ENCODE measurements around the gene SMCO4. TPM values are rescaled to one million over a fixed set of nuclear protein-coding genes. Genes with fewer than 3 reads are reported as not detected.
A peak's percentile ranks its signal among the peaks of the same experiment; 100 is the strongest.
"Not testable (repeated sequence)": the region's sequence is repeated elsewhere in the genome, so short reads cannot be mapped to it uniquely, and the experiment has no call there.

Gene SMCO4
- total RNA-seq, result 10 to 100 TPM in 1 of 2 donors, 1 to 10 TPM in 1; 4.6 to 27.5 TPM

DNA sequence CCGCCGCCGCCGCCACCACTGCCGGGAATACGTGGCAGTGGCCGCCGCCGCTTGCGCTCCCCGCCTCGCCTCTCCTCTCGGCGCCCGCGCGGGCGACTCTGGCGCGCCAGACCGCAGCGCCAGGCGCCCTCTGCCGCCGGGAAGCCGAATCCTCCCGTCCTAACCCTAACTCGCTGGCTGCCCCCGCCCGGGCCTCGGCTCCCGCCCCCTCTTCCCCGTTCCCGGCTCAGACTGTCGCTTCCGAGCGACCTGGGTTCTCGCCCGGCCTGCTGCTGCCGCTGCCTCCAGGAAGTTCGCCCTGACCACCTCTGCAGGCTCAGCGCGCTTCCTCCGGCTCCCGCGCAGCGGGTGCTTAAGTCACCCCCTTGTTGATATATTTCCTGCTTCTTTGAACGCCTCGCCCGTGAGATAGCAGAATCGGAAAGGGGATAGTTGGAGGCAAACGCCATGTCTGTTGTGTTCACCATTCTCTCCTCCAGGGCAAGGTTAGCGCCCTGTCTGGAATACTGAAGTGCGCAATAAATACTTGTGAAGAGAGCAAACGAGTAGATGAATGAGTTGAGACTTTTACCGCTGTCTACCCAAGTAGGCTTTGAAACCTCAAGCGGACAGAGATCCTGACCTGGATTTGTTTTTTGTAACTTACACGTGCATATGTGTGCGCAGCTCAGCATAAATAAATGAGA is at the start of gene SMCO4:
SMCO4 (minus strand) TSS at position 100 of the 686 bp plus-strand sequence. CDS start 64,202 bp downstream, outside the sequence.
- peak within 1 kb of the TSS; percentile 64 to 72 for H3K4me3 ChIP-seq
- H3K4me1 ChIP-seq, result peaks cover 21% of the 10 kb centered on the region
- H3K27me3 ChIP-seq, result no peaks in the 10 kb centered on the region
- peak within 1 kb of the TSS; percentile 68 to 93 (median 90) for H3K27ac ChIP-seq
- intact Hi-C loops (cut with DNase I), result loop anchor here (10.0 kb wide), 2 partner anchors 101 to 309 kb away; no protein-coding TSS in a partner anchor
- TF ChIP-seq POLR2A (IDR thresholded peaks at IDR 0.05), result peak; percentile 22 to 53 (median 43)
- TF ChIP-seq CTCF (IDR thresholded peaks at IDR 0.05), result peak; percentile 63 to 93 (median 81)
- peak; percentile 92 for ATAC-seq
- no peaks in the 10 kb centered on the region for H3K9me3 ChIP-seq
- WGBS, 2 donors, result 5 to 19% methylated on average over 21 to 58 of the region's 59 CpGs
- DNase-seq, result peak; percentile 86 to 89 (median 87)
- H3K36me3 ChIP-seq (replicated peaks in 1 of 2; ENCODE audit: insufficient read depth in 1 of 2, low read depth in 2 of 2), result no peaks in the 10 kb centered on the region

GRCh38 chr11:93591247-93591898 is 48.2 kb upstream of the SMCO4 start:
- Histone ChIP-seq H3K27ac (no peak overlapping the region), H3K4me1 (peaks cover 13% of the 10 kb centered on the region), H3K9me3 (no peaks in the 10 kb centered on the region), H3K27me3 (no peaks in the 10 kb centered on the region), H3K4me3 (no peak overlapping the region), H3K36me3 (replicated peaks in 1 of 2; ENCODE audit: insufficient read depth in 1 of 2, low read depth in 2 of 2) (no peaks in the 10 kb centered on the region)
- DNase-seq (no peak), ATAC-seq (no peak)
- 81 to 94% methylated on average over 6 of the region's 6 CpGs for WGBS, 2 donors
- no peak for TF ChIP-seq POLR2A (IDR thresholded peaks at IDR 0.05)
- no peak for TF ChIP-seq CTCF (IDR thresholded peaks at IDR 0.05)
- intact Hi-C loops (cut with DNase I), result no loop called here

DNA sequence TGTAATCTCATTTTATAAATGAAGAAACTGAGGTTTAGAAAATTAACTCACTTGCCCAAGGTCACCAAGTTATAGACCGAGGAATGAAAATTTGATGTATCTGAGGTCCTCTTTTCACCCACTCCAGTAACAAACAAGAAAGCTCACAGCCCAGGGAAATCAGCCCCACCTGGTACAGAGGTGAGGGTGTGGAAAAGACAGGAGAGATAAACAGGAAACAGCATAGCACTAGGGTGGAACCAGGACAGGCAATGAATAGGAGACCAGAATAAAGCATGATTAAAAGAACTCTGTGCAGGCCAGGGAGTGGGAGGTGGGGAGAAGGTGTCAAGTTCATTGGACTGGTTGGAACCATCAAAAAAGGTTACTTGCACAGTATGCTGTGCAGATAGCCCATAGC is 46.2 kb upstream of the SMCO4 start:
- Histone ChIP-seq H3K9me3 (no peaks in the 10 kb centered on the region), H3K4me3 (no peak overlapping the region), H3K27me3 (no peaks in the 10 kb centered on the region), H3K36me3 (replicated peaks in 1 of 2; ENCODE audit: insufficient read depth in 1 of 2, low read depth in 2 of 2) (no peaks in the 10 kb centered on the region), H3K4me1 (peaks cover 13% of the 10 kb centered on the region), H3K27ac (no peak overlapping the region)
- TF ChIP-seq POLR2A (IDR thresholded peaks at IDR 0.05), result no peak
- TF ChIP-seq CTCF (IDR thresholded peaks at IDR 0.05), result no peak
- DNase-seq (no peak), ATAC-seq (no peak)
- WGBS, 2 donors, result 81 to 86% methylated on average over 1 of the region's 1 CpG
- intact Hi-C loops (cut with DNase I), result no loop called here

- WGBS, 2 donors, result 45 to 50% methylated on average over 8 of the region's 8 CpGs
- no peak overlapping the region for H3K4me3 ChIP-seq
- no peak for TF ChIP-seq CTCF (IDR thresholded peaks at IDR 0.05)
- TF ChIP-seq POLR2A (IDR thresholded peaks at IDR 0.05), result no peak
- DNase-seq, result no peak
- intact Hi-C loops (cut with DNase I), result no loop called here
- H3K4me1 ChIP-seq, result peaks cover 13% of the 10 kb centered on the region
- ATAC-seq, result no peak
- H3K36me3 ChIP-seq (replicated peaks in 1 of 2; ENCODE audit: insufficient read depth in 1 of 2, low read depth in 2 of 2), result no peaks in the 10 kb centered on the region
- no peak overlapping the region for H3K27ac ChIP-seq
- H3K9me3 ChIP-seq, result no peaks in the 10 kb centered on the region
- H3K27me3 ChIP-seq, result no peaks in the 10 kb centered on the region
These were observed 44.8 kb upstream of the SMCO4 start for GRCh38 chr11:93587858-93588581.

- H3K9me3 ChIP-seq; H3K27me3 ChIP-seq; H3K36me3 ChIP-seq (replicated peaks in 1 of 2; ENCODE audit: insufficient read depth in 1 of 2, low read depth in 2 of 2); H3K27ac ChIP-seq; intact Hi-C loops (cut with DNase I); H3K4me3 ChIP-seq: not testable (repeated sequence)
- ATAC-seq, result peak; percentile 64
- 79 to 89% methylated on average over 1 of the region's 1 CpG for WGBS, 2 donors
- H3K4me1 ChIP-seq, result peaks cover 13% of the 10 kb centered on the region
- DNase-seq, result peak in 1 of 4 donors; percentile 24
These were observed 44.2 kb upstream of the SMCO4 start for GRCh38 chr11:93587425-93587824.

Measured in body of pancreas (tissue), 4 donors.